H1 (cell line): ENCODE measurements around the gene ACTG2. TPM values are rescaled to one million over a fixed set of nuclear protein-coding genes. Genes with fewer than 3 reads are reported as not detected.

Experiments
- CTCF ChIA-PET: fragments of 300-600 bp; sonication (Branson Sonifier 250); formaldehyde crosslinking; loops from one replicate; lab custom pipeline; 2021; ENCODE audit not compliant: partially characterized antibody; lab: Charles Lee
- POLR2A ChIA-PET: fragments of 300-600 bp; sonication (Branson Sonifier 250); formaldehyde crosslinking; loops from one replicate; lab custom pipeline; 2021; ENCODE audit warnings: inconsistent platforms; ENCODE audit not compliant: partially characterized antibody; lab: Charles Lee
- DNase-seq, 2 experiments: peaks; one replicate each; pipeline versions ENCODE4 v3.0.0 to v3.0.0-alpha.2; 2010 to 2022; ENCODE audit warnings: low spot score in 2 of 2, low read depth in 1 of 2, mixed read lengths in 1 of 2
- FAIRE-seq: peaks from 2 replicates; lab custom pipeline; 2011; peaks lifted over from hg19 to GRCh38; lab: Jason Lieb, UNC
- H2AFZ ChIP-seq: 2 replicates; pipeline ENCODE4 v1.8.1; 2012; ENCODE audit warnings: low read length, inconsistent platforms
- H2AK5ac ChIP-seq: 2 replicates; pipeline ENCODE4 v1.6.1; 2013; ENCODE audit warnings: low read depth, low read length
- H2BK120ac ChIP-seq: replicated peaks from 2 replicates; pipeline ENCODE3; 2013; ENCODE audit warnings: low read depth, low read length, inconsistent platforms
- H2BK12ac ChIP-seq: 2 replicates; pipeline ENCODE4 v1.6.1; 2013; ENCODE audit warnings: low read depth, low read length
- H2BK15ac ChIP-seq: 2 replicates; pipeline ENCODE4 v1.6.1; 2013; ENCODE audit warnings: low read length
- H2BK20ac ChIP-seq: 2 replicates; pipeline ENCODE4 v1.6.1; 2013; ENCODE audit warnings: low read length
- H2BK5ac ChIP-seq: 2 replicates; pipeline ENCODE4 v1.6.1; 2013; ENCODE audit warnings: low read depth, low read length
- H3K14ac ChIP-seq: 2 replicates; pipeline ENCODE4 v1.6.1; 2013; ENCODE audit warnings: inconsistent platforms; ENCODE audit not compliant: insufficient read length
- H3K18ac ChIP-seq: 2 replicates; pipeline ENCODE4 v1.6.1; 2013; ENCODE audit warnings: low read length; ENCODE audit errors: extremely low read depth
- H3K23ac ChIP-seq: 2 replicates; pipeline ENCODE4 v1.6.1; 2013; ENCODE audit warnings: inconsistent platforms; ENCODE audit not compliant: insufficient read length
- H3K23me2 ChIP-seq: 2 replicates; pipeline ENCODE4 v1.6.1; 2013; ENCODE audit warnings: low read depth, low read length
- H3K27ac ChIP-seq: 2 replicates; pipeline ENCODE4 v1.6.1; 2011; ENCODE audit warnings: low read depth, low read length, inconsistent platforms
- H3K27me3 ChIP-seq, 4 experiments: replicated peaks in 1 of 4; 1 replicate in 1 of 4; 2 replicates in 3 of 4; pipeline versions ENCODE4 v1.6.1 to v1.8.1; 2011 to 2013; ENCODE audit warnings: low read length in 3 of 4, mild to moderate bottlenecking in 3 of 4, inconsistent platforms in 2 of 4, mixed read lengths in 2 of 4, moderate library complexity in 1 of 4; ENCODE audit not compliant: control insufficient read depth in 3 of 4, insufficient read depth in 3 of 4; ENCODE audit errors: extremely low read depth in 1 of 4
- H3K36me3 ChIP-seq, 4 experiments: 2 replicates each; pipeline versions ENCODE4 v1.6.1 to v1.8.1; 2011 to 2013; ENCODE audit warnings: mild to moderate bottlenecking in 4 of 4, low read length in 3 of 4, moderate library complexity in 2 of 4, control low read depth in 1 of 4, inconsistent platforms in 1 of 4; ENCODE audit not compliant: insufficient read depth in 4 of 4, control insufficient read depth in 2 of 4
- H3K4ac ChIP-seq: replicated peaks from 2 replicates; pipeline ENCODE3; 2013; ENCODE audit warnings: low read length, low read depth, mixed read lengths, inconsistent platforms; ENCODE audit not compliant: insufficient read length
- H3K4me1 ChIP-seq, 4 experiments: replicated peaks in 1 of 4; 1 replicate in 1 of 4; 2 replicates in 3 of 4; pipeline versions ENCODE4 v1.6.1 to v1.8.1; 2011 to 2013; ENCODE audit warnings: low read length in 3 of 4, inconsistent platforms in 2 of 4, mixed read lengths in 1 of 4; ENCODE audit not compliant: insufficient read depth in 4 of 4, control insufficient read depth in 3 of 4
- H3K4me2 ChIP-seq, 2 experiments: 2 replicates each; pipeline versions ENCODE4 v1.6.1 to v1.8.1; 2011 to 2013; ENCODE audit warnings: low read depth in 2 of 2, low read length in 2 of 2, control low read depth in 1 of 2, inconsistent platforms in 1 of 2, mild to moderate bottlenecking in 1 of 2; ENCODE audit not compliant: insufficient read depth in 1 of 2
- H3K4me3 ChIP-seq, 4 experiments: fragments of 200-600, 300-600 bp in 1 of 4; sonication (generic), shearing (Covaris generic), sonication (Bioruptor Twin) in 1 of 4; 2 replicates each; pipeline versions ENCODE4 v1.5.1 to v1.8.1; 2011 to 2016; ENCODE audit warnings: low read length in 4 of 4, low read depth in 3 of 4, control low read depth in 2 of 4, inconsistent platforms in 2 of 4, mild to moderate bottlenecking in 2 of 4, mixed read lengths in 1 of 4, moderate library complexity in 1 of 4; ENCODE audit not compliant: insufficient read depth in 2 of 4; ENCODE audit errors: extremely low read depth in 1 of 4
- H3K56ac ChIP-seq: replicated peaks from 2 replicates; pipeline ENCODE3; 2013; ENCODE audit warnings: low read depth, mild to moderate bottlenecking, mixed read lengths, low read length, inconsistent platforms; ENCODE audit not compliant: insufficient read length
- H3K79me1 ChIP-seq: 2 replicates; pipeline ENCODE4 v1.6.1; 2013; ENCODE audit warnings: low read depth, low read length, control low read depth
- H3K79me2 ChIP-seq, 2 experiments: 2 replicates each; pipeline versions ENCODE4 v1.6.1 to v1.8.1; 2012 to 2013; ENCODE audit warnings: low read length in 2 of 2, mild to moderate bottlenecking in 2 of 2, inconsistent platforms in 1 of 2; ENCODE audit not compliant: insufficient read depth in 2 of 2, control insufficient read depth in 1 of 2
- H3K9ac ChIP-seq, 4 experiments: replicated peaks in 1 of 4; 1 replicate in 1 of 4; 2 replicates in 3 of 4; pipeline versions ENCODE4 v1.6.1 to v1.8.1; 2011 to 2013; ENCODE audit warnings: low read depth in 3 of 4, low read length in 3 of 4, control low read depth in 2 of 4, mild to moderate bottlenecking in 2 of 4, moderate library complexity in 2 of 4, inconsistent platforms in 1 of 4; ENCODE audit errors: extremely low read depth in 1 of 4
- H3K9me3 ChIP-seq, 2 experiments: 2 replicates each; pipeline versions ENCODE4 v1.6.1 to v1.8.1; 2012 to 2013; ENCODE audit warnings: mild to moderate bottlenecking in 2 of 2, moderate library complexity in 2 of 2, control low read depth in 1 of 2, inconsistent platforms in 1 of 2, low read depth in 1 of 2, low read length in 1 of 2, mixed read lengths in 1 of 2; ENCODE audit not compliant: insufficient read depth in 2 of 2
- H4K20me1 ChIP-seq, 2 experiments: replicated peaks in 1 of 2; 2 replicates each; pipeline versions ENCODE3 to v1.8.1; 2011 to 2013; ENCODE audit warnings: inconsistent platforms in 2 of 2, low read length in 2 of 2, mild to moderate bottlenecking in 1 of 2; ENCODE audit not compliant: insufficient read depth in 2 of 2, control insufficient read depth in 1 of 2
- H4K5ac ChIP-seq: 2 replicates; pipeline ENCODE4 v1.6.1; 2013; ENCODE audit warnings: low read length, low read depth, mixed read lengths, inconsistent platforms; ENCODE audit not compliant: insufficient read length
- H4K8ac ChIP-seq: 2 replicates; pipeline ENCODE4 v1.8.0; 2013; ENCODE audit warnings: mild to moderate bottlenecking, moderate library complexity, low read length, inconsistent platforms; ENCODE audit not compliant: insufficient read depth; ENCODE audit errors: extremely low read depth
- H4K91ac ChIP-seq: replicated peaks from 2 replicates; pipeline ENCODE3; 2013; ENCODE audit warnings: low read length, mixed read lengths, inconsistent platforms; ENCODE audit not compliant: insufficient read length
- WGBS, 2 experiments: shearing (Covaris generic) in 1 of 2; methylation state at CpG; one replicate each; pipeline versions ENCODE4 v1.1.6 to v1.1.7; 2013 to 2015; ENCODE audit warnings: low lambda C conversion rate in 2 of 2, mixed read lengths in 2 of 2, inconsistent platforms in 1 of 2, low coverage in 1 of 2, missing lambda C conversion rate in 1 of 2; ENCODE audit not compliant: insufficient replicate concordance in 2 of 2, insufficient coverage in 1 of 2, insufficient read length in 1 of 2; ENCODE audit errors: extremely low coverage in 1 of 2, missing lambda C conversion rate in 1 of 2; 5-methylcytosine and 5-hydroxymethylcytosine counted together
- polyA plus RNA-seq, 7 experiments: library from polyadenylated mRNA; depleted of rRNA in 3 of 7; stranded (reverse) in 5 of 7; unstranded in 2 of 7; fragments of >200 nt in 5 of 7; fragments of 200-250 nt in 2 of 7; gene quantifications; 1 replicate in 5 of 7; 2 replicates in 1 of 7; 4 replicates in 1 of 7; pipeline versions ENCODE4 v1.2.1 to v1.2.3, GENCODE V29; 2011 to 2013; ENCODE audit warnings: missing spikeins in 2 of 7, mixed read lengths in 2 of 7
- total RNA-seq: library from RNA; stranded (reverse); fragmentation: NEBNext Ultra II Directional; extraction: Animal tissue kit (Norgen Biotek cat#: 25700); gene quantifications from 2 replicates; pipeline ENCODE4 v1.2.1, GENCODE V29; 2021
- TF ChIP-seq, protein P1 (sequence below): IDR thresholded peaks from 2 replicates; pipeline ENCODE4 v1.6.1; 2012; ENCODE audit warnings: low read length, inconsistent platforms

The ACTG2 gene
- total and polyA plus RNA-seq, 2 of the 8 experiments (the other 6 are each of a cell fraction or from before 2014, with no cell fraction given) = 6.2 to 13.7 TPM

DNA sequence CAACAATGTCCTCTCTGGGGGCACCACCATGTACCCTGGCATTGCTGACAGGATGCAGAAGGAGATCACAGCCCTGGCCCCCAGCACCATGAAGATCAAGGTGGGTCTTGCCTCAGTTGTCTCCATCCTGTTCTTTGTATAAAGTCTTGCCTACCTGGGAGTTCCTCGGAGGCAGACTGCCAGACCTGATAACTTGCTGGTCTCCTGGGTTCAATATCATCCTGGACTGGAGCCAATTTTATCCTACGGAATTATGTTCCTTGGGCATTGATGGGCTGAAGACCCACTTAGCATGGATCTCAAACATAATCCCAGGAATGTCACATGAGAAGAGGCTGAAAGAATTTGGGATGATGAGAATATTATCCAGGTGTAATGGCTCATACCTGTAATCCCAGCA is 23.9 kb downstream of the ACTG2 start:
- no peak overlapping the region for H2AK5ac ChIP-seq
- H4K5ac ChIP-seq = no peak overlapping the region
- no peak overlapping the region for H3K14ac ChIP-seq
- H2BK5ac ChIP-seq = no peak overlapping the region
- FAIRE-seq = no peak
- no peak overlapping the region for H2BK20ac ChIP-seq
- H3K79me2 ChIP-seq = no peaks in the 10 kb centered on the region
- H4K91ac ChIP-seq = no peak overlapping the region
- no peak overlapping the region; the same call in 1 of the 2 replicates for H4K8ac ChIP-seq
- H3K27me3 ChIP-seq = no peaks in the 10 kb centered on the region
- no peak overlapping the region for H2BK12ac ChIP-seq
- no peak overlapping the region for H3K9ac ChIP-seq
- no peaks in the 10 kb centered on the region for H3K36me3 ChIP-seq
- H3K79me1 ChIP-seq = no peaks in the 10 kb centered on the region
- no peak overlapping the region for H3K4me3 ChIP-seq
- TF ChIP-seq, protein P1, sequence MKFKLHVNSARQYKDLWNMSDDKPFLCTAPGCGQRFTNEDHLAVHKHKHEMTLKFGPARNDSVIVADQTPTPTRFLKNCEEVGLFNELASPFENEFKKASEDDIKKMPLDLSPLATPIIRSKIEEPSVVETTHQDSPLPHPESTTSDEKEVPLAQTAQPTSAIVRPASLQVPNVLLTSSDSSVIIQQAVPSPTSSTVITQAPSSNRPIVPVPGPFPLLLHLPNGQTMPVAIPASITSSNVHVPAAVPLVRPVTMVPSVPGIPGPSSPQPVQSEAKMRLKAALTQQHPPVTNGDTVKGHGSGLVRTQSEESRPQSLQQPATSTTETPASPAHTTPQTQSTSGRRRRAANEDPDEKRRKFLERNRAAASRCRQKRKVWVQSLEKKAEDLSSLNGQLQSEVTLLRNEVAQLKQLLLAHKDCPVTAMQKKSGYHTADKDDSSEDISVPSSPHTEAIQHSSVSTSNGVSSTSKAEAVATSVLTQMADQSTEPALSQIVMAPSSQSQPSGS = no peak
- H3K23ac ChIP-seq = no peak overlapping the region
- no peak for DNase-seq
- H3K23me2 ChIP-seq = no peaks in the 10 kb centered on the region
- H3K4me2 ChIP-seq = no peak overlapping the region
- ChIA-PET POLR2A (no interaction called here), CTCF (interaction anchor here (0.9 to 1.1 kb wide), 3 partner anchors 23 to 93 kb away, joined by 3 read pairs; no protein-coding TSS in a partner anchor)
- H2BK120ac ChIP-seq = no peak overlapping the region
- 43% methylated on average over 2 of the region's 2 CpGs; no CpG with 5 or more reads in 1 of the 2 experiments for WGBS, 2 experiments
- H4K20me1 ChIP-seq = no peaks in the 10 kb centered on the region
- peaks cover 3 to 8% (median 5%) of the 10 kb centered on the region in 4 experiments; a peak in 6 of 7 replicates for H3K4me1 ChIP-seq
- H3K27ac ChIP-seq = no peak overlapping the region
- no peak overlapping the region for H2BK15ac ChIP-seq
- no peak overlapping the region for H3K56ac ChIP-seq
- no peak overlapping the region for H3K18ac ChIP-seq
- no peak overlapping the region for H2AFZ ChIP-seq
- no peaks in the 10 kb centered on the region for H3K9me3 ChIP-seq
- no peak overlapping the region for H3K4ac ChIP-seq
